K562 (cell line): ENCODE measurements around the gene NSRP1. TPM values are rescaled to one million over a fixed set of nuclear protein-coding genes. Genes with fewer than 3 reads are reported as not detected.

Experiments used
- ATAC-seq: fragments of 200-7000 bp; cut with Tn5 transposase; 3 replicates; pipeline ENCODE4 v1.9.1; 2020; ENCODE audit warnings: moderate library complexity
- BruUV-seq: library from RNA; stranded (reverse); fragments of 400-500 nt; replicated peaks from 2 replicates; lab custom pipeline; 2021; lab: Mats Ljungman, UMichigan
- CTCF ChIA-PET: fragments of 300-600 bp; formaldehyde crosslinking; extraction: SDS; loops from one replicate; lab custom pipeline; 2021; ENCODE audit warnings: low intra/inter-chr PET ratio; lab: Yijun Ruan, JAX
- POLR2A ChIA-PET: fragments of 300-600, 350-650 bp; sonication (Branson Sonifier 250); formaldehyde crosslinking; extraction: SDS; loops from one replicate; lab custom pipeline; 2021; ENCODE audit warnings: antibody characterized with exemption, inconsistent platforms; lab: Yijun Ruan, JAX
- DNase-seq, 4 experiments: peaks; one replicate each; pipeline versions ENCODE4 v3.0.0 to v3.0.0-alpha.2; 2011 to 2018; ENCODE audit warnings: low spot score in 3 of 4, mixed read lengths in 3 of 4; ENCODE audit errors: extremely low read depth in 1 of 4
- FAIRE-seq: peaks from 2 replicates; lab custom pipeline; 2011; peaks lifted over from hg19 to GRCh38; lab: Jason Lieb, UNC
- H2AFZ ChIP-seq: 2 replicates; pipeline ENCODE4 v1.6.0; 2011; ENCODE audit warnings: low read depth, low read length, control low read depth, inconsistent platforms
- H3K27ac ChIP-seq: fragments of 200-600 bp; 3 replicates; pipeline ENCODE4 v1.8.0; 2011; ENCODE audit warnings: low read depth, mild to moderate bottlenecking, control low read depth, inconsistent platforms, low read length, moderate library complexity, mixed read lengths; ENCODE audit errors: extremely low read depth
- H3K27me3 ChIP-seq, 2 experiments: fragments of 300-600 bp in 1 of 2; 2 replicates in 1 of 2; 3 replicates in 1 of 2; pipeline versions ENCODE4 v1.6.0 to v1.8.0; 2011; ENCODE audit warnings: inconsistent platforms in 2 of 2, low read length in 2 of 2, mild to moderate bottlenecking in 1 of 2, mixed read lengths in 1 of 2, moderate library complexity in 1 of 2; ENCODE audit not compliant: control insufficient read depth in 2 of 2, insufficient read depth in 2 of 2
- H3K36me3 ChIP-seq: fragments of 300-600 bp; 3 replicates; pipeline ENCODE4 v1.8.0; 2011; ENCODE audit warnings: mild to moderate bottlenecking, low read length, inconsistent platforms; ENCODE audit not compliant: control insufficient read depth, insufficient read depth
- H3K4me1 ChIP-seq, 2 experiments: fragments of 200-600 bp in 1 of 2; replicated peaks in 1 of 2; 2 replicates in 1 of 2; 3 replicates in 1 of 2; pipeline versions ENCODE4 v1.5.1 to v1.8.0; 2011; ENCODE audit warnings: inconsistent platforms in 2 of 2, low read length in 2 of 2, mild to moderate bottlenecking in 1 of 2, mixed read lengths in 1 of 2, moderate library complexity in 1 of 2; ENCODE audit not compliant: control insufficient read depth in 2 of 2, insufficient read depth in 2 of 2
- H3K4me2 ChIP-seq: 2 replicates; pipeline ENCODE4 v1.6.1; 2011; ENCODE audit warnings: low read length, control low read depth, inconsistent platforms, mixed read lengths; ENCODE audit not compliant: insufficient read depth
- H3K4me3 ChIP-seq: fragments of 200-600 bp; sonication (generic), shearing (Covaris generic); 2 replicates; pipeline ENCODE4 v1.5.1; 2016; ENCODE audit warnings: control low read depth, inconsistent platforms
- H3K79me2 ChIP-seq: fragments of 200-600 bp; 3 replicates; pipeline ENCODE4 v1.8.0; 2011; ENCODE audit warnings: low read length, inconsistent platforms; ENCODE audit not compliant: control insufficient read depth, insufficient read depth
- H3K9ac ChIP-seq, 2 experiments: 2 replicates each; pipeline versions ENCODE4 v1.6.0 to v1.6.1; 2011; ENCODE audit warnings: low read depth in 2 of 2, low read length in 2 of 2, control low read depth in 1 of 2, inconsistent platforms in 1 of 2, mild to moderate bottlenecking in 1 of 2, mixed read lengths in 1 of 2; ENCODE audit not compliant: insufficient read depth in 1 of 2
- H3K9me1 ChIP-seq: one replicate; pipeline ENCODE4 v1.6.0; 2011; ENCODE audit warnings: inconsistent platforms, mild to moderate bottlenecking, low read length, moderate library complexity; ENCODE audit not compliant: control insufficient read depth, insufficient read depth
- H3K9me3 ChIP-seq: replicated peaks from 2 replicates; pipeline ENCODE4 v1.5.1; 2011; ENCODE audit warnings: low read depth, low read length, inconsistent platforms; ENCODE audit not compliant: control insufficient read depth, insufficient read depth
- H4K20me1 ChIP-seq: replicated peaks from 2 replicates; pipeline ENCODE4 v1.6.1; 2011; ENCODE audit warnings: low read length, inconsistent platforms, mixed read lengths; ENCODE audit not compliant: control insufficient read depth, insufficient read depth
- TSHZ1 ChIP-seq: fragments of 250-450 bp; sonication (Bioruptor Pico); IDR thresholded peaks from 2 replicates; pipeline ENCODE4 v1.4.0; 2020; ENCODE audit warnings: mild to moderate bottlenecking, moderate library complexity
- ZNF121 ChIP-seq: sonication (generic); formaldehyde crosslinking; conservative IDR thresholded peaks from 2 replicates; pipeline ENCODE4 v1.8.0; 2022; ENCODE audit warnings: missing genetic modification reagents
- WGBS: fragments of 100-300 bp; shearing (Covaris generic); methylation state at CpG from one replicate; pipeline ENCODE4 v1.1.6; 2016; ENCODE audit warnings: low coverage, mixed read lengths; ENCODE audit not compliant: insufficient coverage; ENCODE audit errors: missing lambda C conversion rate; 5-methylcytosine and 5-hydroxymethylcytosine counted together
- in situ Hi-C: fragments of 300-500 bp; cut with MboI; formaldehyde crosslinking; loops from 4 replicates; pipeline ENCODE4 v1.15.0; 2018; ENCODE audit warnings: inconsistent platforms, mixed read lengths
- intact Hi-C: fragments of 100-400 bp; cut with micrococcal nuclease; formaldehyde crosslinking; loops from 2 replicates; pipeline ENCODE4 v1.14.2; 2022
- polyA plus RNA-seq, 8 experiments: library from polyadenylated mRNA; depleted of rRNA in 4 of 8; stranded (reverse) in 5 of 8; unstranded in 3 of 8; fragments of >200 nt; fragmentation: Nextera tagmentation in 2 of 8; fragmentation: Illumina TruSeq in 1 of 8; extraction: Ambion mirVana in 2 of 8; extraction: Trizol in 1 of 8; gene quantifications; 2 replicates each; pipeline versions ENCODE4 v1.2.1 to v1.2.3, GENCODE V29; 2011 to 2014; ENCODE audit warnings: inconsistent platforms in 1 of 8, missing spikeins in 1 of 8
- total RNA-seq, 7 experiments: library from RNA; depleted of rRNA in 6 of 7; stranded (reverse); fragments of >200 nt in 6 of 7; fragmentation: Illumina TruSeq in 2 of 7; extraction: Trizol in 2 of 7; gene quantifications; 2 replicates each; pipeline versions ENCODE4 v1.2.1 to v1.2.3, GENCODE V29; 2011 to 2021; ENCODE audit warnings: low replicate concordance in 1 of 7

NSRP1 gene
- total and polyA plus RNA-seq, 9 of the 15 experiments (the other 6 are each of a cell fraction or from before 2014, with no cell fraction given), result 18.4 to 68.6 (median 32.7) TPM

- in situ Hi-C loops, result no loop called here
- Histone ChIP-seq H3K27me3 (no peaks in the 10 kb centered on the region), H4K20me1 (no peaks in the 10 kb centered on the region)
- intact Hi-C loops, result no loop called here
- TF ChIP-seq ZNF121 (CRISPR knock-in tag) (peak; percentile 55), TSHZ1 (CRISPR knock-in tag) (no peak)
- TF ChIP-seq, all 486 proteins: peak for 1
- Histone ChIP-seq H3K9me3 (no peaks in the 10 kb centered on the region), H3K4me3 (no peak overlapping the region), H3K79me2 (peaks cover 57% of the 10 kb centered on the region), H3K9me1 (no peaks in the 10 kb centered on the region), H3K9ac (no peak overlapping the region), H3K27ac (no peak overlapping the region), H2AFZ (no peak overlapping the region), H3K36me3 (peaks cover 59% of the 10 kb centered on the region), H3K4me1 (no peaks in the 10 kb centered on the region), H3K4me2 (no peak overlapping the region)
- no TSS peak for BruUV-seq
- DNase-seq, result no peak
- 95% methylated on average over 4 of the region's 4 CpGs for WGBS
- no peak for FAIRE-seq
- CTCF ChIA-PET, result no interaction called here
- POLR2A ChIA-PET, result interaction anchor here (1.1 kb wide), 1 partner anchor 18 kb away, joined by 4 read pairs; no protein-coding TSS in a partner anchor
- ATAC-seq, result no peak
Measured at GRCh38 chr17:30164531-30164930, 47.9 kb downstream of the NSRP1 start.
